ENCODE data around the gene CEND1. TPM values are rescaled to one million over a fixed set of nuclear protein-coding genes. Genes with fewer than 3 reads are reported as not detected.

CEND1 gene
- polyA plus RNA-seq, 12 donors: 0.13 to 0.77 (median 0.36) TPM; not detected in 2

- no peak for DNase-seq
Observed at GRCh38 chr11:827897-828192, 38.0 kb upstream of the CEND1 start, which contains the start of gene CRACR2B. Gene CRACR2B (plus strand): TSS chr11:827919. CDS start chr11:828608, 689 bp downstream.

DNA sequence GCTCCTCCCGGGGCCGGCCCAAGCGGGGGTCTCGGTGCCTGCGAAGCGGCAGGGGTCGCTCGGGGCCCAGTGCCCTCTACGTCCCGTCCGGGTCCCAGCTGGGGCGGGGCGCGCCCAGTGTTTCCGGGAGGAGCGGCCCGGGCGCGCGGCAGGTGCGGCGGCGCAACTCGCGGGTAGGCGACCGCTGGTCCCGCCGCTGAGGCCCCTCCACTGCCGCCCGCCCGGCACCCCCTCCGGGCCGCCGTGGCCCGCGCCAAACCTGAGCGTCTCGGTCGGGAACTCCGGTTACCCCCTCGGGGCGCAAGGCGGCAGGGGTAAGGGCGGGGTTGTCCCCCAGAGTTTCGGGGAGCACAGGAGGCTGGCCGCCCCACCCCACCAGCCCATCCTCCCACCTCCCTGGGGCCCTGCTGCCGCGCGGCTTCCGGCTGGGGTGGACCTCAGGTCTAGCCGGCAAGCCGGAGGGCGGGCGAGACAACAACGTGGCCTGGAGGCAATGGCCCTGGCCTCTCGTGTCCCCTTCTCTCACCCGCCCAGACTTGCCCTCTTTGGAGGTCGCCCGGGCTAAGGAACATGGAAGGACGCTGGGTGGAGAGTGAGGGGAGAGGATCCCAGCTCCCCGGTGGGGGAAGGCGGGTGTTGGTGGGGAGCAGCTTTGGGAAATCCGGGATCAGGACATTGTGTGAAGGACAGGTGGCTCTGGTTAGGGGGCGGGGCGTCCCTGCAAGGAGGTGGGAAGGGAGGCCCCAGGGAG is 37.4 kb upstream of the CEND1 start:
- DNase-seq: no peak

DNA sequence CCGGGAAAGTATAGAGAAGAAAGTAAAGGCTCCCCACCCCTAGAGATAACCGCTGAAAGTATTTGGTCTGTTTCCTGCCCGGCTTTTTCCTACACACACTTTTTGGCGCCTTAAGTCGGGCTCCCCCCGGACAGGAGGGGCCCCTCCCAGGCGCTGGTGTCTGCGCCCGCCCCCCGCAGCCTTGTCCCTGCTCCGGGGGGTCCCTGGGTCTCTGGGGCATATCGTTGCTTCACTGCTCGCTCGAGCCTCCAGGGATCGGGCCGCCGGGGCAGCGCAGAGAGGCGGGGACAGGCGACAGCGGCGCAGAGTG is 36.9 kb upstream of the CEND1 start:
- DNase-seq: no peak

DNA sequence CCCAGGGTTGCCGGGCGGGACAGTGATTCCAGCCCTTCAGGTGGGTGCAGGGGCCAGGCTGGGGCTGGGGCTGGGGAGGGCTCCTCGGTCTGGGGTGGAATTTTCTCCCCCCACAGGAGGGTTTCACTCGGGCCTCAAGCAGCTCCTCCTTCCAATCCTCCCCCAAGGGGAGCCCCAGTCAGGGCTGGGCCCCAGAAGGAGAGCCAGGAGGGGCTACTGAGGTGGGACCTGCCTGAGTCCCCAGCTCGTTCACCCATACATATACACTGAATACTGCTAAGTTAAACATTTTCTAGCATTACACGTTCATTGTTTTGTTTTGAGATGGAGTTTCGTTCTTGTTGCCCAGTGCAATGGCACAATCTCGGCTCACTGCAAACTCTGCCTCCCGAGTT is 36.3 kb upstream of the CEND1 start:
- no peak for DNase-seq

DNA sequence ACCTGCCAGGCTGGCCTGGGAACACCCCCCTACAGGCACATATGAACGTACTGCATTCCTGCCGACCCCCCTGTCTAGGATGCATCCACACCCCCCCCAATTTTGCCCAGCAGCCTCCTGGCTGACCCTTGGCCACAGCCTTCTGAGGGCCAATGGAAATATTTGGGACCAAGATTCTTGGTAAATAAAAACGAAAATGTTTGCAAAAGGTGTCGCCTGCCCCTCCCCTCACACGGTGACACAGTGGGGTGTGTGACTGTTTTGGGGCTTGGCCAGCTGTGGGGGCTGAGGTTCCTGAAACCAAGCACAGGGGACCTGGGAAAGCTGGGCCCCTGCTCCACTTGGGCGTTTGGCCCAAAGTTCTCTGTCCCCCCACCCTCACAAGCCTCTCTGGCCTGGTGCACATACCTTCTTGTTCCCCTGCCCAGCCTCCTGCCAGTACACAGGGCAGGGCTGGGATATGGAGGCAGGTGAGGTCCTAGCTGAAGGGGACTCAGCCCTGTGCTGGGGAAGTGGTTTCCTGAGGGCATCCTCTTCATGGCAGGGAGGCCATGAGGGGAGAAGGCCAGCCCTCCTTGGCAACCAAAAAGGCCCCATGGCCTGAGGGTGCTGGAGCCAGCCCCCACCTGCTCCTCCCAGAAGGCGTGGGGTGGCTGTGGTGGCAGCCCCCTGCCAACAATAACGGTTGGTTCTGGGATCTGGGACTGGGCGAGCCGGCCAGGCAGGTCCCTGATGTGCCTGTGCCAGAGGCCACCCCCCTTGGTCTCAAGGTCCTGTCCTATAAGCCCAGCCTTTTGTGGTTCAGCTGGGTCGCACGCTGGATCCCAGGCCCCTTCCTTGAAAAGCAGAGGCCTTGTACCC is 35.7 kb upstream of the CEND1 start:
- no peak for DNase-seq

DNA sequence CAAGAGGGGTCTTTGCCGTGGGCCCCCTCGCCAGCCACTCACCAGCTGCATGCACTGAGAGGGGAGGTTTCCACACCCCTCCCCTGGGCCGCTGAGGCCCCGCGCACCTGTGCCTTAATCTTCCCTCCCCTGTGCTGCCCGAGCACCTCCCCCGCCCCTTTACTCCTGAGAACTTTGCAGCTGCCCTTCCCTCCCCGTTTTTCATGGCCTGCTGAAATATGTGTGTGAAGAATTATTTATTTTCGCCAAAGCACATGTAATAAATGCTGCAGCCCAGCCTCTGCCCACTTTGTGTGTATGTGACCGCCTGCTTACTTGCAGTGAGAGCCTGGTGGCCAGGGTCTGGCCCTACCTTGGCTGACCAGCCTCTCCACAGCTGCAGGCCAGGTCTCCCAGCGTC is 35.1 kb upstream of the CEND1 start:
- DNase-seq: no peak

- DNase-seq: no peak
Observed at GRCh38 chr11:824292-824880, 34.5 kb upstream of the CEND1 start.

- no peak for DNase-seq
Observed at GRCh38 chr11:823441-824291, 33.8 kb upstream of the CEND1 start.

- no peak for DNase-seq
Observed at GRCh38 chr11:821512-822371, 31.9 kb upstream of the CEND1 start.

DNA sequence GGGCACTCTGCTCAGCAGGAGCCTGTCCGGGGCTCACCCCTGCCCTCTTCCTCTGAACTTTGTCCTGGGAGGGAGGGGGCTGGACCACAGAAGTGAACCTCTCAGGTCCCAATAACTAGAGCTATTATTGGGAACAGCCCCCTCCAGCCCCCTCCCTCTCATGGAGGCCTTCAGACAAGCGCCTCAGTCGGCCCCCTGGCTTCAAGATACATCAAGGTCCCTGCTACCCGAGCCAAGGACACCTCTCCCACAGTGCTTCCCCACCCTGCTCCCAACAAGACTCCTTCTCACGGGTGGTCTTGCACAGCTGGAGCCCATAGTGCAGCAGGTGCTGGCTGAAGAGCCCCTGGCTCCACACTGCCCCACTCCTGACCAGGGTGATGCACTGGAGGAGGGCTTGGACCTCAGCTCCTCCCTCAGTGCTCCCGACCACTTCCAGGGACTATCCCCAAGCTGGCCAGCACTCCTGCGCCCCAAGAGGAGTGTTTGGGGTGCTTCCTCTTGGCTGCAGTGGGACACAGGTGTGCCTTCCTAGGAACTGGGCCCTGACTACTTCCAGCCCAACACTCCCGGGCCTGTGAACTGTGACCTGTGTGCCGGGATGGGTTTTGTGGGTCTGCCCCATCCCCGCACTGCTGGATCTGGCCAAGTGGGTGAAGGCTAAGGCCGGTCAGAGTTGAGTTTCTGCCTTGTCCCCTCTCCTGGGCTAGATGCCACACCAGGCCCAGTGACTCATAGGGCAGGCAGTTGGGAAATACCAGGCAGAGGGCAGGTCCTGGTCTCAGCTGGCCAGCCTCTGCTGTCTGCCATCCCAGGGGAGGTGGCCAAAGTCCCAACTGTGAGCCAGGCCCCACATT is 31.0 kb upstream of the CEND1 start:
- DNase-seq: no peak

DNA sequence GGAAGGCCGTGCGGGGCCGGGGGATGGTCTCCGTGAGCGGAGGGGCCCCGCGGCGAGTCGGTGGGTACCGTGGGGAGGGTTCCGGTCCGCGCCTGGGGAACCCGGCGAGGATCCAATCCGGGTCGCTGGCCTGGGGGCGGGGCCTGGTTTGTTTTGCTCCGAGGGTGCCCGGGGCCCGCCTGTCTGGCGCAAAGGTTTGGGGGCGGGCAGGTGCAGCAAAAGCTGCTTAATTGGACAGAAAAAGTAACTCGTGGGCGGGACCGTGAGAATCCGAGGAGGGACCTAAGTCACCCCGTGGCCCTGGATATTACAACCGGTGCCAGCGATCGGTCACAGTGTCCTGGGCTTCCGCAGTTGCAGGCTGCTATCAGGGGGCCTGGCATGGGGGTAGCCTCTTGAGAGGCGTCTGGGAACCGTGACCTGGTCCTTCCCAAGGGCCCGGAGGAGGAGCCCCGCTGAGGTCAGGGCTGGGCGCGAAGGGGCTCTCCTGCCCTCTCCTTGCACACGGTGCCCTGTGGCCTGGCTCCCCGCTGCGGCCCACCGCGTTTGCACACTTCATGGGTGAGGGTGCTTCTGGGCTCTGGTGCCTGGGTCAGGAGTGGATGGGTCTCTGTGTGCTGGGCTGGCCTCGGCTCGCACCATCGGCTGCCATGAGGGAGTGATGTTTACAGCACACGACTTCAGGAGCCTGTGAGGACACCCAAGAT is 30.2 kb upstream of the CEND1 start:
- DNase-seq: no peak

- peak; percentile 88 for DNase-seq
Observed at GRCh38 chr11:819129-819931, 29.4 kb upstream of the CEND1 start.

- DNase-seq: no peak
Observed at GRCh38 chr11:818396-819128, 28.7 kb upstream of the CEND1 start, which contains the start of gene PNPLA2. Gene PNPLA2 (plus strand): TSS chr11:818914. CDS start chr11:819719, 805 bp downstream.

DNA sequence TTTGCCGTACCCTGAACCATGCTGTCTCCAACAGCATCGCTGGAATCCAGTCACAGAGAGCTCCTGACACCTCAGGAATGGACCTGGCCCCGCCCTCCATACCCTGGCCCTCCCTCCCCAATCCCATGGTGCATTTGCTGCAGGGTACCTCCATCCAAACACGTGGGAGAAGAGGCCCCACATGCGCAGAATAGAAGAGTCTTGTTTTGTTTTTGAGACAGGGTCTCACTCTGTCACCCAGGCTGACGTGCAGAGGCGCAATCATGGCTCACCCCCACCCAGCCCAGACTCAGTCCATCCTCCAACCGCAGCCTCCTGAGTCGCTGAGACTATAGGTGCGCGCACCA is 26.5 kb upstream of the CEND1 start:
- no peak for DNase-seq

DNA sequence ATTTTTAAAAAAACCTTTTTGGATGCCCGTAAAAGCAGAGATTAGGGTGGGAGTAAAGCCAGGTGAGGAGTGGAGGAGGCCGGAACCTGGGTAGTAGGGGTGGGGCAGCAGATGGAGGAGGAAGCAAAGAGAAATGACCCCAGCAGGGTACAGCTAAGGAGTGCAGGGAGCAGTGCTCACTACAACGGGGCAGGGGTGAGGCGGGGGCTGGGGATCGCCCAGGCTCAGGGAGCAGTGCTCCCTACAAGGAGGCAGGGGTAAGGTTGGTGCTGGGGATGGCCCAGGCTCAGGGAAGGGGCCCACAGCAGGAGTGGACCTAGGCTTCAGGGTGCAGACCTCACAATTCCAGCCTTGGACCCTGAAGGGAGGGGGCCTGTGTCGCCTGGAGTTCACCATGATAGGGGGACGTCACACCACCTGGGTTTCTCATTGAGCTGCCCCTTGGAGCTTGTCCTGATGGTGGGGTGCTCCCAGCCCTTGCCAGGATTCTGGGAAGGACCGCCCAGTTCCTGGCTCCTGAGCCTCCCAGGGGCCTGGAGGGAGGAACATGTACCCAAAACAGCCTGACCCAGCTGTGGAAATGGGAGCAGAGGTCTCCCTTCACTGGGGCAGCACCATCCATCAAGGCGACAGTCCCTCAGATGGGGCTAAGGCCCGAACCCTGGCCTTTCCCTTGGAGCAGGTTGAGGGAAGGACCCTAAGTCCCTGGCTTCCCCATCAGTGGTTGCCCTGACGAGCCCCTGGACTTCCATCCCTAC is 26.0 kb upstream of the CEND1 start:
- DNase-seq: no peak

GRCh38 chr11:813456-814096 is 23.7 kb upstream of the CEND1 start:
- DNase-seq: no peak

- DNase-seq: no peak
Observed at GRCh38 chr11:813072-813455, 23.2 kb upstream of the CEND1 start.
